ENCODE data around the gene TOB1.
"Not testable (repeated sequence)": the region's sequence is repeated elsewhere in the genome, so short reads cannot be mapped to it uniquely, and the experiment has no call there.

The TOB1 gene

DNA sequence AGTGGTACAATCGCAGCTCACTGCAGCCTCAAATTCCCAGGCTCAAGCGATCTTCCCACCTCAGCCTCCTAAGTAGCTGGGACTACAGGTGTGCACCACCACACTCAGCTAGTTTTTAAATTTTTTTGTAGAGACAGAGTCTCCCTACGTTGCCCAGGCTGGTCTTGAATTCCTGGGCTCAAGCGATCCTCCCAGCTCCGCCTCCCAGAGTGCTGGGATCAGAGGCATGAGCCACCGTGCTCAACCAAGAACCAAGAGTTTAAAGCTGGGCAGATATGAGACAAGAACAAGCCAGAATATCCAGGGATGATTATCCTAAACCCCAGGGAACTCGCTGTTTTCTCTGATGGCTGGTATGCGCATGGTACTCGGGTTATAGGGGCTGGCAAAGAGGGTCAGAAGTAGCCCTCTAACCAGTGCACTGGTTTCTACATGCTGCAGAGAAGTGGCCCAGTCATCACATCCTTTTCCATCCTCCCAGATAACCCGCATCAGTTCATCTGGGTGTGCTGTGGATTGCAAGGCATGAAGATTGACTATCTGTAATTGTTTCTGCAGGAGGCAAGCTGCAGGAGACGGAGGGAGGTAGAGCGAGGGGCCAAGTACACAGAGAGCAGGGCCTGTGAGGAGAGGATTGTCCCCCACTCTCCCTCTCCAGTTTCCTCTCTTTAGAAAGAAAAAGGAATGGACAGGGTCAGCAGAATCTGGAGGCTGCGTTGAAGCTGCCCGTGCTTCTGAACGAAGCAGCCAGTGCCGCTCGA is 33.6 kb upstream of the TOB1 start:
- TF ChIP-seq, protein P1, sequence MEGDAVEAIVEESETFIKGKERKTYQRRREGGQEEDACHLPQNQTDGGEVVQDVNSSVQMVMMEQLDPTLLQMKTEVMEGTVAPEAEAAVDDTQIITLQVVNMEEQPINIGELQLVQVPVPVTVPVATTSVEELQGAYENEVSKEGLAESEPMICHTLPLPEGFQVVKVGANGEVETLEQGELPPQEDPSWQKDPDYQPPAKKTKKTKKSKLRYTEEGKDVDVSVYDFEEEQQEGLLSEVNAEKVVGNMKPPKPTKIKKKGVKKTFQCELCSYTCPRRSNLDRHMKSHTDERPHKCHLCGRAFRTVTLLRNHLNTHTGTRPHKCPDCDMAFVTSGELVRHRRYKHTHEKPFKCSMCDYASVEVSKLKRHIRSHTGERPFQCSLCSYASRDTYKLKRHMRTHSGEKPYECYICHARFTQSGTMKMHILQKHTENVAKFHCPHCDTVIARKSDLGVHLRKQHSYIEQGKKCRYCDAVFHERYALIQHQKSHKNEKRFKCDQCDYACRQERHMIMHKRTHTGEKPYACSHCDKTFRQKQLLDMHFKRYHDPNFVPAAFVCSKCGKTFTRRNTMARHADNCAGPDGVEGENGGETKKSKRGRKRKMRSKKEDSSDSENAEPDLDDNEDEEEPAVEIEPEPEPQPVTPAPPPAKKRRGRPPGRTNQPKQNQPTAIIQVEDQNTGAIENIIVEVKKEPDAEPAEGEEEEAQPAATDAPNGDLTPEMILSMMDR (IDR thresholded peaks at IDR 0.05; ENCODE audit: insufficient read depth, low read length, missing control alignments): no peak
- DNase-seq (ENCODE audit: low read depth, low spot score): no peak
- no peak overlapping the region for H3K4me3 ChIP-seq (ENCODE audit: low read depth, low read length)
- POLR2A ChIA-PET: interaction anchor here (1.0 to 1.6 kb wide), 2 partner anchors 33 to 34 kb away, joined by 7 to 8 read pairs; partner anchors contain the start of gene TOB1
- CTCF ChIA-PET: interaction anchor here (0.9 kb wide), 1 partner anchor 22 kb away, joined by 3 read pairs; no protein-coding TSS in a partner anchor

DNA sequence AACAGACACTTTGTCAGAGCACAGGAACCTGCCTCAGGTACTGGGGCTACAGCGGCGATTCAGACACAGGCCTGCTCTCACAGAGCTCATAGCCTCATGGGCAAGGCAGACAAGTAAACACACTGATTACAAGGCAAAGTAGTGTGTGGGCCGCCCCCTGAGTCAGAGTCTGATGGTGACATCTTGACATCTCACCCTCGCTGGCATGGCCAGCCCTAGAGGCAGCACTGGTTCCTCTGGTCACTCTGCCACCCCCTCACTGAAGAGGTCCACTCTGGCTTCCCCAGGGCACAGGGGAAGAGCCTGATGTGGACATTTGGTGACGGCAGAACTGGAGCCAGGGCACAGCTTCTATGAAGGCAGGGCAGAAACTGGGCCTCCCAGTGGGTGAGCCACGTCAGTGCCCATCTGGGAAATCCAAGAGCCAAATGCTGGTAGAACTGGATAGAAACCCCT is 32.9 kb upstream of the TOB1 start:
- H3K4me3 ChIP-seq (ENCODE audit: low read depth, low read length): no peak overlapping the region
- TF ChIP-seq, protein P1 (IDR thresholded peaks at IDR 0.05; ENCODE audit: insufficient read depth, low read length, missing control alignments): no peak
- ChIA-PET CTCF (interaction anchor here (1.0 kb wide), 1 partner anchor 70 kb away, joined by 3 read pairs; no protein-coding TSS in a partner anchor), POLR2A (interaction anchor here (1.6 kb wide), 1 partner anchor 33 kb away, joined by 7 read pairs; the partner anchor contains the start of gene TOB1)
- DNase-seq (ENCODE audit: low read depth, low spot score): no peak

DNA sequence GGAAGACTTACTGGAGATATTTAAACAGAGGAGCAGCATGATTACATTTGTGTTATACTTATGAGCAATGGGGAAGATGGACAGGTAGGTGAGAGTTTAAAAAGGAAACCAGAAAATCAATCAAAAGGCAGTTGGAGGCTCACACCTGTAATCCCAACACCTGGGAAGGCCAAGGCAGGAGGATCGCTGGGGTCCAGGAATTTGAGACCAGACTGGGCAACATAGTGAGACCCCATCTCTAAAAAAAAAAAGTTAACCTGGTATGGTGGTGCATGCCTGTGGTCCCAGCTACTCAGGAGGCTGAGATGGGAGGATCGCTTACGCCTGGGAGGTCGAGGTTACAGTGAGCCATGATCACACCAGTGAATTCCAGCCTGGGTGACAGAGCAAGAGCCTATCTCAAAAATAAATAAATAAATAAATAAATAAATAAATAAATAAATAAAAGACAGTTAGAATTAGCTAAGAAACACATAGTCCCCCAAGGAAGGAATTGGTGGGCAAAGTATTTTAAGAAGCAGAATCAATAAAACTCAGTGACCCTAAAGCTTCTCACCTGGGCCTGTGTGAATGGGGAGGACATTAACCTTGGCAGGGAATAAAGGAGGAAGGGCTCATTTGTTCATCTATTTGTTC is 32.3 kb upstream of the TOB1 start:
- TF ChIP-seq, protein P1 (IDR thresholded peaks at IDR 0.05; ENCODE audit: insufficient read depth, low read length, missing control alignments): no peak
- ChIA-PET POLR2A (interaction anchor here (1.6 kb wide), 1 partner anchor 32 kb away, joined by 7 read pairs; the partner anchor contains the start of gene TOB1), CTCF (interaction anchor here (1.0 to 1.3 kb wide), 3 partner anchors 46 to 116 kb away, joined by 3 to 4 read pairs (median 3); no protein-coding TSS in a partner anchor)
- DNase-seq (ENCODE audit: low read depth, low spot score): no peak
- H3K4me3 ChIP-seq (ENCODE audit: low read depth, low read length): no peak overlapping the region

DNA sequence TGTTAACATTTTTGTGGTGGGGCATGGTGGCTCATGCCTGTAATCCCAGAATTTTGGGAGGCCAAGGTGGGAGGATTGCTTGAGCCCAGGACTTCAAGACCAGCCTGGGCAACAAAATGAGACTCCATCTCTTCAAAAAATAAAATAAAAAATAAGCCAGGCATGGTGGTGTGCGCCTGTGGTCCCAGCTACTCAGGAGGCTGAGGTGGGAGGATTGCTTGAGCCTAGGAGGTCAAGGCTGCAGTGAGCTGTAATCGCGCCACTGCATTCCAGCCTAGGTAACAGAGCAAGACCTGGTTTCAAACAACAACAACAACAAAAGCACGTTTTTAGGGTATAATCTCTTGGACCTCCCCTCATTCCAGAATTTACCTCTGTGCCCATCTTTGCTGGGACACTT is 28.4 kb upstream of the TOB1 start:
- CTCF ChIA-PET; H3K4me3 ChIP-seq (ENCODE audit: low read depth, low read length); DNase-seq (ENCODE audit: low read depth, low spot score): not testable (repeated sequence)
- POLR2A ChIA-PET: interaction anchor here (0.6 kb wide), 1 partner anchor 29 kb away, joined by 3 read pairs; no protein-coding TSS in a partner anchor

DNA sequence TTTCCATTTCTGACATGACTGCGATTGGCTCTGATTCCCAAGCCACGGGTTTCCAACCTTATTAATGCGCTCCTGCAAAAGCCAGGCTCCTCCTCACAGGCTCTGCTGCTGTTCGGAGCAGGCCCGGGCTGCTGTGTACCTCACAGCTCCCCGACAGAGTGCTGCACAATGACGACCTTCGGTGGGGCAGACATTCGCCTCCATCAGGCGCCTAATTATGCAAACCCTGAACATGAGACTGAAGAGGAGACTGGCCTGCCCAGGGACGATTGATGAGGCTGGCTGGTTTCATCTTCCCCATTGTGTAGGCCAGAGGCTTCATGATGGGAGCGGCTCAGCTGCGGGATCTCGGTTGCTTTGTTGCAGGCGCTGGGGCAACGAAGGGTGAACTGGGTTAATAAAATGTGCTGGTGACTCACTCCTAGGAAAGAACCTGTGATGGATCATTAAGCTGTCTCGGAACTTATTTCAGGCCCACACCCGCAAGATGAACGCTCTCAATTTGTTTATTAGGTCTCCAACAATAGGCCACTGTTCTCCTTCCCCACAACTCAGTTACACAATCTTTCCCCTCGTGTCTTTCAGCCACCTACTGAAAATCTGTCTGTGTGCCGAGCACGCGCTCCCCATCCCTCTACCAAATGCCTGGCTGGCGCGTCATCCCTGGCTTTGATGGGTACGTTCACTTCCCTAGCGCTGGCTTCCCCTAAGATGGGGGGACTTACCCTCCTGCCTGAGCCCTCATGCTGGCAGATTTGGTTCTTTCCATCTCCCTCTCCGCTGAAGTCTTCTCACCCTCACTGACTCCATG is 27.2 kb upstream of the TOB1 start:
- CTCF ChIA-PET: no interaction called here
- TF ChIP-seq, protein P1 (IDR thresholded peaks at IDR 0.05; ENCODE audit: insufficient read depth, low read length, missing control alignments): no peak
- no peak for DNase-seq (ENCODE audit: low read depth, low spot score)
- POLR2A ChIA-PET: no interaction called here
- no peak overlapping the region for H3K4me3 ChIP-seq (ENCODE audit: low read depth, low read length)

DNA sequence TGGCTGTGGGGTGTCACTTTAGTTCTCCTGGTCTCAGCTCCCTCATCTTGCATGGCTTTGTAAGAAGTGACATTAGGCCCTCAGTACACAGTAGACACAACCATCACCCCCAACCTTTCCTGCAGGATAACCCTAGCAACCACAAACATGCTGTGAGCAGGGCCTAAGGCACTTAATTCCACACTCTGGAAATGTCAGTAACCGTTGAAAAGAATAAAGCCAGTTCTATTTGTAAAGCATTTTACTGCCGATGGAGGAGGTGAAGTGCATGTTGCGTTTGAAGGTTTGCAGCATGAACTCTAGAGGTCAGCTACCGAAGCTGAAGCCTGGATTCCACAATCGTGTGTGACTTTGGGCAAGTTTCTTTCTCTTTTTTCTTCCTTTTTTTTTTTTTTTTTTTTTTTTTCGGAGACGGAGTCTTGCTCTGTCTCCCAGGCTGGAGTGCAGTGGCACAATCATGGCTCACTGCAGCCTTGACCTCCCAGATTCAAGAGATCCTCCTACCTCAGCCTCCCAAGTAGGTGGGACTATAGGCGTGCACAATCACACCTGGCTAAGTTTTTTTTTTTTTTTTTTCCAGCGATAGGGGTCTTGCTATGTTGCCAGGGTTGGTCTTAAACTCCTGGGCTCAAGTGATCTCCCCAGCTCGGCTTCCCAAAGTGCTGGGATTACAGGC is 26.1 kb upstream of the TOB1 start:
- no peak overlapping the region for H3K4me3 ChIP-seq (ENCODE audit: low read depth, low read length)
- TF ChIP-seq, protein P1 (IDR thresholded peaks at IDR 0.05; ENCODE audit: insufficient read depth, low read length, missing control alignments): no peak
- POLR2A ChIA-PET: no interaction called here
- no peak for DNase-seq (ENCODE audit: low read depth, low spot score)
- CTCF ChIA-PET: no interaction called here

All from AG04449 (cell line).